ENCODE measurements around the gene SHISAL1.
A peak's percentile ranks its signal among the peaks of the same experiment; 100 is the strongest.

Gene SHISAL1

DNA sequence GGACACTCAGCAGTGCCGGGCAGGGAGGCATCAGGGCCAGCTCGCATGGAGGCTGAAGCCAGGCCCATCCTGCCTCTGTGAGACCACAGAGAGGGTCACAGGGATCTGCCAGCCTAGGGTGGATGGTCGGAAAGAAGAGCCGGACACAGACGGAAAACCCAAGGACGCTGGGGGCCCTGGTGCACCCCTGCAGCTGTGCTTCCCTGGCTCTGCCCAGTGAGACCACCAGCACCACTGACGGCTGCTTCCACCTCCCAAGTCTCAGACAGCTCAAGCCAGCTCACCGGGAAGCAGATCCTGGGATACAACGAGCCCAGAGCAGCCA lies 42.2 kb downstream of the SHISAL1 start:
- Histone ChIP-seq H3K4me1 (ENCODE audit: insufficient read depth, poor library complexity, severe bottlenecking) (no peaks in the 10 kb centered on the region), H3K36me3 (ENCODE audit: low read depth) (no peaks in the 10 kb centered on the region), H3K27me3 (ENCODE audit: insufficient read depth, poor library complexity, severe bottlenecking) (no peaks in the 10 kb centered on the region), H3K9me3 (ENCODE audit: severe bottlenecking) (no peaks in the 10 kb centered on the region), H3K4me3 (ENCODE audit: severe bottlenecking) (no peak overlapping the region), H3K27ac (ENCODE audit: poor library complexity, severe bottlenecking) (no peak overlapping the region)
- DNase-seq (ENCODE audit: low spot score): peak; percentile 26
- ATAC-seq (ENCODE audit: low read depth): no peak
- TF ChIP-seq, protein P1, sequence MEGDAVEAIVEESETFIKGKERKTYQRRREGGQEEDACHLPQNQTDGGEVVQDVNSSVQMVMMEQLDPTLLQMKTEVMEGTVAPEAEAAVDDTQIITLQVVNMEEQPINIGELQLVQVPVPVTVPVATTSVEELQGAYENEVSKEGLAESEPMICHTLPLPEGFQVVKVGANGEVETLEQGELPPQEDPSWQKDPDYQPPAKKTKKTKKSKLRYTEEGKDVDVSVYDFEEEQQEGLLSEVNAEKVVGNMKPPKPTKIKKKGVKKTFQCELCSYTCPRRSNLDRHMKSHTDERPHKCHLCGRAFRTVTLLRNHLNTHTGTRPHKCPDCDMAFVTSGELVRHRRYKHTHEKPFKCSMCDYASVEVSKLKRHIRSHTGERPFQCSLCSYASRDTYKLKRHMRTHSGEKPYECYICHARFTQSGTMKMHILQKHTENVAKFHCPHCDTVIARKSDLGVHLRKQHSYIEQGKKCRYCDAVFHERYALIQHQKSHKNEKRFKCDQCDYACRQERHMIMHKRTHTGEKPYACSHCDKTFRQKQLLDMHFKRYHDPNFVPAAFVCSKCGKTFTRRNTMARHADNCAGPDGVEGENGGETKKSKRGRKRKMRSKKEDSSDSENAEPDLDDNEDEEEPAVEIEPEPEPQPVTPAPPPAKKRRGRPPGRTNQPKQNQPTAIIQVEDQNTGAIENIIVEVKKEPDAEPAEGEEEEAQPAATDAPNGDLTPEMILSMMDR (IDR thresholded peaks at IDR 0.05; ENCODE audit: poor library complexity, severe bottlenecking): no peak

DNA sequence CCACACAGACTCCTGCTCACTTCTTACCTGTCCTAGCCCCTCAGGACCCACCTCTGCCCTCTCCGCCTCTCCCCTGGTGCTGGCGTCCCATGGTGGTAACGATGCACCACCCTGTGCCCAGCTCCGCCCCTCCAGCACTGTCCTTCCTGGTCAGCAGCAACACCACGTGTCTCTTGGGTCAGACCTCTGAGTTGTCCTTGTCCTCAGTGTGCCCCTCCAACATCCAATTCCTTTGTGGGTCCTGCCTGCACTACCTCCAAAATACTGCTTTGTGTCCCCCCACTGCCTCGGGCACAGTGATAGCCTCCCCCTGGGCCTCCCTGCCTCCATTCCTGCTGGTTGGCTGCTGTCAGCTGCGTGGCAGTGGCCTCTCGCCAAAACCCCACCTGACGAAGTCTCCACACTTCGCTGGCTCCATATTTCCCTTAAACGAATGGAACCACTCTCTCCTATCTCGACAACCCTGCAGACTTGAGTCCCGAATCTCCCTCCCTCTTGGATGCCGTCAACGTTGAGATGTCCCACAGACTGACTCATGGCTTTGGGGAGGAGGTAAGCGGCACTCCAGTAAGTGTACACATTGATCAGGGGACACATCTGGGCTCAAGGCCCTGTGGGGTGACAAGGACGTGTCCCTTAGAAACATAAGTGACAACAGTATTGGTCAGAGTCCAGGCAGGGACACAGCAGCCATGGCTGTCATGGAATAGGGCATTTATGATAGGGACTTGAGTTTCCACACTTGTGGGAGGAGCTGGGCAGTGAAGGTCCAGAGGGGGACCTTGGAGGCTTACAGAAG lies 42.8 kb downstream of the SHISAL1 start:
- DNase-seq (ENCODE audit: low spot score) (no peak), ATAC-seq (ENCODE audit: low read depth) (no peak)
- no peaks in the 10 kb centered on the region for H3K4me1 ChIP-seq (ENCODE audit: insufficient read depth, poor library complexity, severe bottlenecking)
- TF ChIP-seq, protein P1 (IDR thresholded peaks at IDR 0.05; ENCODE audit: poor library complexity, severe bottlenecking): no peak
- no peaks in the 10 kb centered on the region for H3K27me3 ChIP-seq (ENCODE audit: insufficient read depth, poor library complexity, severe bottlenecking)
- no peak overlapping the region for H3K27ac ChIP-seq (ENCODE audit: poor library complexity, severe bottlenecking)
- no peaks in the 10 kb centered on the region for H3K9me3 ChIP-seq (ENCODE audit: severe bottlenecking)
- H3K36me3 ChIP-seq (ENCODE audit: low read depth): no peaks in the 10 kb centered on the region
- H3K4me3 ChIP-seq (ENCODE audit: severe bottlenecking): no peak overlapping the region

DNA sequence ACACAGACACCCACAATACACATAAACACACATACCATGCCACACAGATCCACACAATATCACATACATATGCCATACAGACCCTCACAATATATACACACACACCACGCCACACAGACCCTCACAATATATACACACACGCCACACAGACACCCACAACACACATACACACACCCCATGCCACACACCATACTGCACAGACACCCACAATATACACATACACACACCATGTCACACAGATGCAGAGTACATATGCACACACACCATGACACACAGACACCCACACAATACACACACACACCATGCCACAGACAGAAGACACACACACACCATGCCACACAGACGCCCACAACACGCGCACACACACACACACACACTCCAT lies 43.6 kb downstream of the SHISAL1 start:
- Histone ChIP-seq H3K27me3 (ENCODE audit: insufficient read depth, poor library complexity, severe bottlenecking) (no peaks in the 10 kb centered on the region), H3K9me3 (ENCODE audit: severe bottlenecking) (no peaks in the 10 kb centered on the region), H3K36me3 (ENCODE audit: low read depth) (no peaks in the 10 kb centered on the region), H3K4me1 (ENCODE audit: insufficient read depth, poor library complexity, severe bottlenecking) (no peaks in the 10 kb centered on the region), H3K27ac (ENCODE audit: poor library complexity, severe bottlenecking) (no peak overlapping the region), H3K4me3 (ENCODE audit: severe bottlenecking) (no peak overlapping the region)
- no peak for ATAC-seq (ENCODE audit: low read depth)
- DNase-seq (ENCODE audit: low spot score): no peak
- TF ChIP-seq, protein P1 (IDR thresholded peaks at IDR 0.05; ENCODE audit: poor library complexity, severe bottlenecking): no peak

DNA sequence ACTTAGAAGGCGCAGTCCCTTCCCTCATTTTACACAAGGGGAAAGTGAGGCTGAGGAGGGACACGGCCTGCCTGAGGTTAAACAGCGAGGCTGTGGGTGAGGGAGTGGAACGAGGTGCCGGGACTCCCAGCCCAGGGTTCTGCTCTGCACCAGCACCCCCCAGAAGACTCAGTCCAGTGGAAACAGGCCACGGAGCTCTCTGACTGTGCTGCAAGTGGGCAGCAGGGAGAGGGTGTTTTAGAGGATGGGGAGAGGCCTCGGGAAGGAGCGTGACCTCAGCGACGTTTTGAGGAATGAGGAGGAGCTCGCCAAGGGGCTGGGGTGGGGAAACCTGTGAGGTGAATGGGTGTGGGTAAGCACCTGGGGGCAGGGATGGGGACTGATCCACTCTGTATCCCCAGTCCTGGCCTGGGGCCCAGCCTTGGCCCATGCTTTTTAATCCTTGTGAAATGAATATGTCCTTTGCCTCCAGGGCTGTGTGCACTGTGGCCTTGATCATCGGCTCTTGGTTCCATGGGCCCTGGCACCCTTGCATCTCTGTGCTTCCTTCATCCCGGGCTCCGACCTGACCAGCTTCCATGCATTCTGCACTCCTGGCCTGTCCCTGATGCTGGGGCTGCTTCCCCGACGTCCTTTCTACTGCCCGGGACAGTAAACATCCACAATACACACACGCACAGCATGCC lies 44.2 kb downstream of the SHISAL1 start:
- TF ChIP-seq, protein P1 (IDR thresholded peaks at IDR 0.05; ENCODE audit: poor library complexity, severe bottlenecking): no peak
- H3K27me3 ChIP-seq (ENCODE audit: insufficient read depth, poor library complexity, severe bottlenecking): no peaks in the 10 kb centered on the region
- no peak overlapping the region for H3K4me3 ChIP-seq (ENCODE audit: severe bottlenecking)
- H3K4me1 ChIP-seq (ENCODE audit: insufficient read depth, poor library complexity, severe bottlenecking): no peaks in the 10 kb centered on the region
- ATAC-seq (ENCODE audit: low read depth) (no peak), DNase-seq (ENCODE audit: low spot score) (no peak)
- H3K27ac ChIP-seq (ENCODE audit: poor library complexity, severe bottlenecking): no peak overlapping the region
- H3K9me3 ChIP-seq (ENCODE audit: severe bottlenecking): no peaks in the 10 kb centered on the region
- H3K36me3 ChIP-seq (ENCODE audit: low read depth): no peaks in the 10 kb centered on the region

DNA sequence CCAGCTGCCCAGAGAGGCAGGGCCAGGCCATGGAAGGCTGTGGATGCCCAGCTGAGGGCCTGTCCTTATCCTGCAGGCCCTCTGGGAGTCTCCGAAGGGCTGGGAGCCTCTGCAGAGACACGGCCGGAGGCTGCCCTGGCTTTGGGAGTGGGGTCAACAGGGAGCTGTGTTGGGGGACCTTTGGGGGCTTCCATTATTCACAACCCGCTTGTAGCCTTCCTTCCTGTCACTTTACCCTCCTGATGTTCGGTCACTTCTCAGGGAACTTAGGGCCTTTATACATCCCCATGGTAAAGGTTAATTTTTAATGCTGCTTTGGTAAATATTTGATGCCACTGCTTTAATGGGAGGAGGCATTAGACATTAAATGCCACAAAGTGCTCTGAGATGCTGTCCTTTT lies 44.9 kb downstream of the SHISAL1 start:
- no peaks in the 10 kb centered on the region for H3K36me3 ChIP-seq (ENCODE audit: low read depth)
- no peak for ATAC-seq (ENCODE audit: low read depth)

More for the DNA sequence above, 44.9 kb downstream of the SHISAL1 start:
- H3K4me1 ChIP-seq (ENCODE audit: insufficient read depth, poor library complexity, severe bottlenecking): no peaks in the 10 kb centered on the region
- H3K27me3 ChIP-seq (ENCODE audit: insufficient read depth, poor library complexity, severe bottlenecking): no peaks in the 10 kb centered on the region
- H3K9me3 ChIP-seq (ENCODE audit: severe bottlenecking): no peaks in the 10 kb centered on the region
- DNase-seq (ENCODE audit: low spot score): no peak
- TF ChIP-seq, protein P1 (IDR thresholded peaks at IDR 0.05; ENCODE audit: poor library complexity, severe bottlenecking): no peak
- no peak overlapping the region for H3K4me3 ChIP-seq (ENCODE audit: severe bottlenecking)
- H3K27ac ChIP-seq (ENCODE audit: poor library complexity, severe bottlenecking): no peak overlapping the region
